ENCODE measurements around the gene DIPK1C. TPM values are rescaled to one million over a fixed set of nuclear protein-coding genes. Genes with fewer than 3 reads are reported as not detected.

DIPK1C gene
- total RNA-seq, 1 donor from 2014 or later = not detected

DNA sequence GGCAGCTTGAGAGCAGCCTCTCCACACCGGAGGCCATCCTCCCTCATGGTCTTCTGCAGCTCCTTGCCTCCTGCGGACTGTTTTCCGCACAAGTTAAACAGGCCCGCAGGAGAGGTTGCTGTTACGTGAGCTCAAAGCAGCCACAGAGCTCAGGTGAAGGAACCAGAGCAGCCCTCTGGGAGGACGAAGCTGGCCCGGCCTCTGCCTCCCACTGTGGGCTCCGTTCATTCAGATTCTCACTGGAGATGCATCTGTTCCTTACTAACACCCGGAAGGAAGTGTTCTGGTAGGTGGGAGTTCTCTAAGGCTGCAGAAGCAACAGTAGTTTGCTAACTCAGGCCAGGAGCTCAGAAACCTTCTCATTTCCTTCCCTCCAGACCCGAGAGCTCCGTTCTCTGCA is 10.9 kb downstream of the DIPK1C start:
- TF ChIP-seq, protein P1, sequence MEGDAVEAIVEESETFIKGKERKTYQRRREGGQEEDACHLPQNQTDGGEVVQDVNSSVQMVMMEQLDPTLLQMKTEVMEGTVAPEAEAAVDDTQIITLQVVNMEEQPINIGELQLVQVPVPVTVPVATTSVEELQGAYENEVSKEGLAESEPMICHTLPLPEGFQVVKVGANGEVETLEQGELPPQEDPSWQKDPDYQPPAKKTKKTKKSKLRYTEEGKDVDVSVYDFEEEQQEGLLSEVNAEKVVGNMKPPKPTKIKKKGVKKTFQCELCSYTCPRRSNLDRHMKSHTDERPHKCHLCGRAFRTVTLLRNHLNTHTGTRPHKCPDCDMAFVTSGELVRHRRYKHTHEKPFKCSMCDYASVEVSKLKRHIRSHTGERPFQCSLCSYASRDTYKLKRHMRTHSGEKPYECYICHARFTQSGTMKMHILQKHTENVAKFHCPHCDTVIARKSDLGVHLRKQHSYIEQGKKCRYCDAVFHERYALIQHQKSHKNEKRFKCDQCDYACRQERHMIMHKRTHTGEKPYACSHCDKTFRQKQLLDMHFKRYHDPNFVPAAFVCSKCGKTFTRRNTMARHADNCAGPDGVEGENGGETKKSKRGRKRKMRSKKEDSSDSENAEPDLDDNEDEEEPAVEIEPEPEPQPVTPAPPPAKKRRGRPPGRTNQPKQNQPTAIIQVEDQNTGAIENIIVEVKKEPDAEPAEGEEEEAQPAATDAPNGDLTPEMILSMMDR (IDR thresholded peaks at IDR 0.05) = no peak
- H3K4me1 Mint-ChIP-seq (ENCODE audit: low read depth) = no peaks in the 10 kb centered on the region
- no peak for DNase-seq (ENCODE audit: low spot score)
- peaks cover 12% of the 10 kb centered on the region for H3K27me3 Mint-ChIP-seq (ENCODE audit: low read depth)
- H3K27ac Mint-ChIP-seq (ENCODE audit: unreplicated experiment) = no peak overlapping the region
- no peaks in the 10 kb centered on the region for H3K36me3 Mint-ChIP-seq (ENCODE audit: low read depth)
- no peaks in the 10 kb centered on the region for H3K9me3 Mint-ChIP-seq (ENCODE audit: low read depth)
- H3K4me3 Mint-ChIP-seq (ENCODE audit: unreplicated experiment) = no peak overlapping the region

DNA sequence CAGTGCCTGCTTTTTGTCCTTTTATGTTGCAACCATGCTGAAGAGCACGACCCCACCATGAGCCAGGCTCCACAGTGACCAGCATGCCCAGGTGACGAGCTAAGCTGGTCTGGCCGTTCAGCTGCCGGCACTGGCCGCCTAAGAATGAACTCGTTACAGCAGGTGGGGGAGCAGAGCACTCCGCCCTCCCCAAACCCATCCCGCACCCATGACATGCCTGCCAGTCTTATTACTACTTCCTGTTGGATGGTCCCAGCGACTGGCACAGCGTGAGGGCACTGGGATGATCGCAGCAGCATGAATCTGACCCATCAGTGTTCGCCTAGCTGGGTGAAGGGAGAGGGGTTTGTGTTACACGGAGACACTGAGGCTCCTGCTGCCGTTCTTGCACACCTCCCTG is 11.5 kb downstream of the DIPK1C start:
- Mint-ChIP-seq H3K4me3 (ENCODE audit: unreplicated experiment) (no peak overlapping the region), H3K27me3 (ENCODE audit: low read depth) (peaks cover 8% of the 10 kb centered on the region), H3K4me1 (ENCODE audit: low read depth) (no peaks in the 10 kb centered on the region), H3K9me3 (ENCODE audit: low read depth) (no peaks in the 10 kb centered on the region), H3K27ac (ENCODE audit: unreplicated experiment) (no peak overlapping the region), H3K36me3 (ENCODE audit: low read depth) (no peaks in the 10 kb centered on the region)
- TF ChIP-seq, protein P1 (IDR thresholded peaks at IDR 0.05) = no peak
- no peak for DNase-seq (ENCODE audit: low spot score)

DNA sequence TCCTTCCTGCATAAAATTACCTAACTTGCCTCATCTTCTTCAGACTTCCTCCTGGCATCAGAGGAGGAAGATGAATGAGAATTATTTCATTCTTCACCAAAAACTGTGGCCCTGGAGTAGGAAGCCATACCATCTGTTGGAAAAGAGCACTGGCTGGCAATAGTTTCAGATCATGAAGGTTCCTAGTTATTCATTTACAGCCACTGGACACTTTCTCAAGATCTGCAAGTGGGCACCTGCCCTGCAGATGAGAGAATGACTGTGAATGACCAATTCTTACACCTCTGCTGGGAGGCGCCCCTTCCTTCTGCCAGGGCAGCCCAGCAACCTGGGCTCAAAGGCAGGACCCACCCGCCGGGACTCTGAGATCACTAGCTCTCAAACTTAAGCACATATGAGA is 13.0 kb downstream of the DIPK1C start:
- no peaks in the 10 kb centered on the region for H3K4me1 Mint-ChIP-seq (ENCODE audit: low read depth)
- TF ChIP-seq, protein P1 (IDR thresholded peaks at IDR 0.05) = no peak
- no peak overlapping the region for H3K27ac Mint-ChIP-seq (ENCODE audit: unreplicated experiment)

DNA sequence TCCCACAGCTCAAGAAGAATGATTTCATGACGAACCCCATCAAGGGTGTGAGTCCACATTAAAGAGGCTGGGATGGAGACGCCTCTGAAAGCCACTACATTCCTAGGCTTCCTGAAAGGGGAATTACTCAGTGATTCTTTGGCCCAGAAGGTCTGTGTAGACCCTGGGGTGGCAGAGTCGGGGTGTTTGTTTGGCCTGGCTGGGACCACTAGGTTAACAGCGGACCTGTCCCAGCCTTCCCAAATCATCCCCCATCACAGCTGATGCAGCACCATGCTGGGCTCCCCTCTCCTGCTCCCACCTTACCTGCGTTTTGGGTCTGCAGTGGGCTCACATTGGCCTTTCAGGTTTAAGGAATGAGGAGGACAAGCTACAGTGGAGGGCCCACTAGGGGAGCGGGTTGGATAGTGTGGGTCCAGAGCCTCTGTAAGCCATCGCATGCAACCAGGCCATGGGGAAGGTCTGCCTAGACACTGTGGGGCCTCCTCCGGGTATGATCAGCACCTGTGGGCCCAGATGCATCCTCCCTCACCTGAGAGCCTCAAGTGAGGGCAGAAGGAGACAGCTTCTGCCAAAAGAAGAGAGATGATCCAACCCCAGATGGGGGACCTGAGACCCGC is 16.2 kb downstream of the DIPK1C start:
- no peaks in the 10 kb centered on the region for H3K4me1 Mint-ChIP-seq (ENCODE audit: low read depth)
- TF ChIP-seq, protein P1 (IDR thresholded peaks at IDR 0.05) = no peak
- DNase-seq (ENCODE audit: low spot score) = no peak
- H3K4me3 Mint-ChIP-seq (ENCODE audit: unreplicated experiment) = no peak overlapping the region
- no peaks in the 10 kb centered on the region for H3K36me3 Mint-ChIP-seq (ENCODE audit: low read depth)
- peaks cover 12% of the 10 kb centered on the region for H3K27me3 Mint-ChIP-seq (ENCODE audit: low read depth)
- no peak overlapping the region for H3K27ac Mint-ChIP-seq (ENCODE audit: unreplicated experiment)
- peaks cover 3% of the 10 kb centered on the region for H3K9me3 Mint-ChIP-seq (ENCODE audit: low read depth)

More for the DNA sequence above, 13.0 kb downstream of the DIPK1C start:
- Mint-ChIP-seq H3K27me3 (ENCODE audit: low read depth) (peaks cover 7% of the 10 kb centered on the region), H3K4me3 (ENCODE audit: unreplicated experiment) (no peak overlapping the region), H3K9me3 (ENCODE audit: low read depth) (no peaks in the 10 kb centered on the region), H3K36me3 (ENCODE audit: low read depth) (no peaks in the 10 kb centered on the region)
- no peak for DNase-seq (ENCODE audit: low spot score)

DNA sequence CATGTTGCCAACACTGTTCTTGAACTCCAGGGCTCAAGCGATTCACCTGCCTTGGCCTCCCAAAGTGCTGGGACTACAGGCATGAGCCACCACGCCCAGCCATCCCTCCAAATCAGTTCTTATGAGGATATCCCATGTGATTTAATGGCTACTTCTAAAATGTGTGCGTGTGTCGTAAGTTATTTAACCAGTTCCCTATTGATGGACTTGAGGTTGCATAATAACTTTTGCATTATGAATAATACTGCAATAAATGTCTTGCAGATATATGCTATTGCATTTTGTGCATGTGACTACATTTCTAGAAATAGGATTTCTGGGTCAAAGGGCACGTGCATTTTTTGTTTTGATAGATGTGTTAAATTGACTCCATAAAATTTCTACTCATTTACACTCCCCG is 19.0 kb downstream of the DIPK1C start:
- no peak overlapping the region for H3K4me3 Mint-ChIP-seq (ENCODE audit: unreplicated experiment)
- TF ChIP-seq, protein P1 (IDR thresholded peaks at IDR 0.05) = no peak
- H3K4me1 Mint-ChIP-seq (ENCODE audit: low read depth) = no peaks in the 10 kb centered on the region
- peaks cover 3% of the 10 kb centered on the region for H3K9me3 Mint-ChIP-seq (ENCODE audit: low read depth)
- H3K27me3 Mint-ChIP-seq (ENCODE audit: low read depth) = peaks cover 15% of the 10 kb centered on the region
- no peaks in the 10 kb centered on the region for H3K36me3 Mint-ChIP-seq (ENCODE audit: low read depth)
- DNase-seq (ENCODE audit: low spot score) = no peak
- no peak overlapping the region for H3K27ac Mint-ChIP-seq (ENCODE audit: unreplicated experiment)
